Brain microvascular endothelial cell (primary cell): ENCODE data around the gene TAS1R3.

Experiments used
- DNase-seq: peaks from one replicate; pipeline ENCODE4 v3.0.0-alpha.2; 2020
- H3K27ac ChIP-seq: fragments of 250-450 bp; sonication (Bioruptor Pico); 2 replicates; pipeline ENCODE4 v1.5.1; 2020; ENCODE audit warnings: mild to moderate bottlenecking, moderate library complexity
- H3K27me3 ChIP-seq: fragments of 250-450 bp; sonication (Bioruptor Pico); replicated peaks from 2 replicates; pipeline ENCODE4 v1.5.1; 2020; ENCODE audit warnings: mild to moderate bottlenecking
- H3K36me3 ChIP-seq: fragments of 250-450 bp; sonication (Bioruptor Pico); replicated peaks from 2 replicates; pipeline ENCODE4 v1.5.1; 2020; ENCODE audit warnings: mild to moderate bottlenecking
- H3K4me3 ChIP-seq: 2 replicates; pipeline ENCODE4 v1.5.1; 2011; ENCODE audit warnings: low read depth, mild to moderate bottlenecking, control low read depth, low read length, moderate library complexity
- CTCF ChIP-seq: IDR thresholded peaks from 2 replicates; pipeline ENCODE4 v1.5.1; 2011; ENCODE audit warnings: low read depth, mild to moderate bottlenecking, moderate library complexity, low read length, control low read depth, inconsistent platforms; ENCODE audit errors: missing control alignments
- in situ Hi-C: cut with HindIII; loops from 2 replicates; pipeline ENCODE4 v1.10.0; 2017; ENCODE audit warnings: low sequenced_read_pairs, low pct_ligation_motif_present

TAS1R3 gene

GRCh38 chr1:1294250-1294890, 36.7 kb upstream of the TAS1R3 start:
- no peak for DNase-seq
- no peak for TF ChIP-seq CTCF
- no peaks in the 10 kb centered on the region for H3K27me3 ChIP-seq
- no peak overlapping the region for H3K4me3 ChIP-seq
- H3K27ac ChIP-seq, result no peak overlapping the region
- in situ Hi-C loops, result no loop called here
- H3K36me3 ChIP-seq, result peaks cover 5% of the 10 kb centered on the region

- H3K27me3 ChIP-seq, result no peaks in the 10 kb centered on the region
- no peak for TF ChIP-seq CTCF
- in situ Hi-C loops, result no loop called here
Observed at GRCh38 chr1:1295154-1295923, 35.7 kb upstream of the TAS1R3 start.

GRCh38 chr1:1296070-1297061, 34.7 kb upstream of the TAS1R3 start:
- TF ChIP-seq CTCF, result no peak
- Histone ChIP-seq H3K27ac (no peak overlapping the region), H3K36me3 (peaks cover 5% of the 10 kb centered on the region), H3K27me3 (no peaks in the 10 kb centered on the region), H3K4me3 (no peak overlapping the region)
- in situ Hi-C loops, result no loop called here
- no peak for DNase-seq

More at GRCh38 chr1:1295154-1295923, 35.7 kb upstream of the TAS1R3 start:
- Histone ChIP-seq H3K27ac (no peak overlapping the region), H3K36me3 (peaks cover 5% of the 10 kb centered on the region), H3K4me3 (no peak overlapping the region)
- DNase-seq, result no peak

- in situ Hi-C loops, result no loop called here
- no peak overlapping the region for H3K27ac ChIP-seq
- TF ChIP-seq CTCF, result no peak
- peaks cover 5% of the 10 kb centered on the region for H3K36me3 ChIP-seq
- DNase-seq, result no peak
- no peak overlapping the region for H3K4me3 ChIP-seq
- H3K27me3 ChIP-seq, result no peaks in the 10 kb centered on the region
Observed at GRCh38 chr1:1297802-1298424, 33.2 kb upstream of the TAS1R3 start.

- H3K4me3 ChIP-seq, result no peak overlapping the region
- in situ Hi-C loops, result no loop called here
- no peaks in the 10 kb centered on the region for H3K27me3 ChIP-seq
- H3K27ac ChIP-seq, result no peak overlapping the region
- TF ChIP-seq CTCF, result no peak
- no peak for DNase-seq
- H3K36me3 ChIP-seq, result peaks cover 2% of the 10 kb centered on the region
Observed at GRCh38 chr1:1298861-1299685, 32.0 kb upstream of the TAS1R3 start.
